OCI-LY1 (cell line): Measurements from ENCODE around the gene MAST4.

Source experiments
- H2AFZ ChIP-seq: fragments of 200-600 bp; sonication (generic), shearing (Covaris generic); 2 replicates; pipeline ENCODE4 v1.6.0; 2014; ENCODE audit warnings: antibody characterized with exemption, mild to moderate bottlenecking, low read length
- H3F3A ChIP-seq: fragments of 200-600 bp; sonication (generic), shearing (Covaris generic); 2 replicates; pipeline ENCODE4 v1.6.0; 2014; ENCODE audit warnings: mild to moderate bottlenecking, antibody characterized with exemption, low read length, moderate library complexity; ENCODE audit not compliant: insufficient read depth
- H3K27ac ChIP-seq: fragments of 200-600 bp; sonication (generic); 2 replicates; pipeline ENCODE4 v1.5.1; 2014; ENCODE audit warnings: low read length, mixed run types, mild to moderate bottlenecking, low read depth; ENCODE audit not compliant: poor library complexity, severe bottlenecking
- H3K27me3 ChIP-seq: fragments of 200-600 bp; sonication (generic); 2 replicates; pipeline ENCODE4 v1.6.0; 2014; ENCODE audit warnings: antibody characterized with exemption, mild to moderate bottlenecking, low read length, moderate library complexity; ENCODE audit not compliant: insufficient read depth
- H3K36me3 ChIP-seq: fragments of 200-600 bp; sonication (generic); 2 replicates; pipeline ENCODE4 v1.6.1; 2014; ENCODE audit warnings: mild to moderate bottlenecking, antibody characterized with exemption, low read length, moderate library complexity, mixed read lengths; ENCODE audit not compliant: insufficient read depth
- H3K4me1 ChIP-seq: fragments of 200-600 bp; sonication (generic); 2 replicates; pipeline ENCODE4 v1.5.1; 2014; ENCODE audit warnings: mild to moderate bottlenecking, low read length, moderate library complexity; ENCODE audit not compliant: insufficient read depth, severe bottlenecking
- H3K4me2 ChIP-seq: fragments of 200-600 bp; sonication (generic), shearing (Covaris generic); 2 replicates; pipeline ENCODE4 v1.6.1; 2014; ENCODE audit warnings: low read length
- H3K4me3 ChIP-seq: fragments of 200-600 bp; sonication (generic); 2 replicates; pipeline ENCODE4 v1.5.1; 2014; ENCODE audit warnings: low read length, low read depth, mild to moderate bottlenecking, mixed read lengths; ENCODE audit not compliant: poor library complexity, severe bottlenecking
- H3K79me2 ChIP-seq: fragments of 200-600 bp; shearing (Covaris generic); 2 replicates; pipeline ENCODE4 v1.6.1; 2016; ENCODE audit warnings: mixed run types, low read length, mixed read lengths; ENCODE audit not compliant: insufficient read depth
- H3K9ac ChIP-seq: fragments of 200-600 bp; sonication (generic), shearing (Covaris generic); 2 replicates; pipeline ENCODE4 v1.6.1; 2014; ENCODE audit warnings: mild to moderate bottlenecking, low read length, mixed read lengths
- H3K9me2 ChIP-seq: fragments of 200-600 bp; sonication (generic), shearing (Covaris generic); 2 replicates; pipeline ENCODE4 v1.6.1; 2014; ENCODE audit warnings: low read depth, mild to moderate bottlenecking, low read length, mixed read lengths
- H3K9me3 ChIP-seq: fragments of 200-600 bp; shearing (Covaris generic); 2 replicates; pipeline ENCODE4 v1.6.1; 2014; ENCODE audit warnings: low read length, mixed read lengths
- H4K20me1 ChIP-seq: fragments of 200-600 bp; sonication (generic), shearing (Covaris generic); 2 replicates; pipeline ENCODE4 v1.6.0; 2016; ENCODE audit warnings: mild to moderate bottlenecking, low read length; ENCODE audit not compliant: insufficient read depth
- EZH2 ChIP-seq: fragments of 200-600 bp; sonication (generic), shearing (Covaris generic); IDR thresholded peaks from 2 replicates; pipeline ENCODE4 v1.8.0; 2017; ENCODE audit warnings: borderline replicate concordance, mixed run types, mild to moderate bottlenecking, antibody characterized with exemption, low read length, moderate library complexity, mixed read lengths
- TF ChIP-seq, protein P1 (sequence below): fragments of 200-600 bp; sonication (generic), shearing (Covaris generic); IDR thresholded peaks from 2 replicates; pipeline ENCODE4 v1.5.1; 2017; ENCODE audit warnings: mild to moderate bottlenecking, antibody characterized with exemption, low read length, moderate library complexity, mixed read lengths

Gene MAST4

DNA sequence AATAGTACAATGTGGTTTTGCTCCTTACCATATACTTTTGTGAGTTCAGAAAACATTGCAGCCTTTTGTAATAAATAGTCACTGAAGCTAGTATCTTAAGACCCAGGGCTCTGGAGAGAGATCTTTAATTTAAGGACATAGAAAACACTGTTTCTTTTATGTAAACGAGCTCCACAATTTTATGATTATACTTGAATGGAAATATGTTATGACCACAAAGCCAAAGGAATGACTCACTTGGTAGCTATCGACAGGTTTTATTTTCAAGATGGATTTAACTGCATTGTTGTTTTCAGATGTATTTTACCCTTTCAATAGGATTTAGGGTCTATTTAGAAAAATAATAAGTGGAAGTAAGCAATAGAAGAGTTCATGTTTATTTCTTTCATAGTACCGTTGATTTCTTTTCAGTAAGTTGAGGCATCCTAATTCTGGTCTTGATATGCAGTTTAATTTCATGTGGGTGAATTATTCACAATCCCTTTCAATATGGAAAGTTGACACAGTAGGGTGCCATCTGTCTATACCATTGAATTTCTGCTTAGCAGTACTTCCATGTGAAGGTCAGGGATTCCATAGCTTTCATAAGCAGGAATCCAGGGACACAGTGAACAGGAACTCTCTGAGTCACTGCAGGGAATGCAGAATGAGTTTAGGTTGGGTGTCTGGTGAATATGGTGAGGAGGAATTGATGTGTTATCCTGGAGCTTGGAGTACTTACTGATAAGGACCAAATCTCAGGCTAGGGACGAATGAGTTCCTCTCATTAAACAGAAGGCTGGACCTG is 442.8 kb downstream of the MAST4 start:
- Histone ChIP-seq H3K9me2 (no peaks in the 10 kb centered on the region), H3K4me3 (no peak overlapping the region), H3F3A (no peaks in the 10 kb centered on the region), H3K9me3 (no peaks in the 10 kb centered on the region), H3K4me2 (no peak overlapping the region), H3K27me3 (no peaks in the 10 kb centered on the region), H3K4me1 (no peaks in the 10 kb centered on the region), H3K9ac (no peak overlapping the region), H3K27ac (no peak overlapping the region), H2AFZ (no peak overlapping the region), H3K36me3 (no peaks in the 10 kb centered on the region), H3K79me2 (no peaks in the 10 kb centered on the region), H4K20me1 (no peaks in the 10 kb centered on the region)
- TF ChIP-seq, protein P1, sequence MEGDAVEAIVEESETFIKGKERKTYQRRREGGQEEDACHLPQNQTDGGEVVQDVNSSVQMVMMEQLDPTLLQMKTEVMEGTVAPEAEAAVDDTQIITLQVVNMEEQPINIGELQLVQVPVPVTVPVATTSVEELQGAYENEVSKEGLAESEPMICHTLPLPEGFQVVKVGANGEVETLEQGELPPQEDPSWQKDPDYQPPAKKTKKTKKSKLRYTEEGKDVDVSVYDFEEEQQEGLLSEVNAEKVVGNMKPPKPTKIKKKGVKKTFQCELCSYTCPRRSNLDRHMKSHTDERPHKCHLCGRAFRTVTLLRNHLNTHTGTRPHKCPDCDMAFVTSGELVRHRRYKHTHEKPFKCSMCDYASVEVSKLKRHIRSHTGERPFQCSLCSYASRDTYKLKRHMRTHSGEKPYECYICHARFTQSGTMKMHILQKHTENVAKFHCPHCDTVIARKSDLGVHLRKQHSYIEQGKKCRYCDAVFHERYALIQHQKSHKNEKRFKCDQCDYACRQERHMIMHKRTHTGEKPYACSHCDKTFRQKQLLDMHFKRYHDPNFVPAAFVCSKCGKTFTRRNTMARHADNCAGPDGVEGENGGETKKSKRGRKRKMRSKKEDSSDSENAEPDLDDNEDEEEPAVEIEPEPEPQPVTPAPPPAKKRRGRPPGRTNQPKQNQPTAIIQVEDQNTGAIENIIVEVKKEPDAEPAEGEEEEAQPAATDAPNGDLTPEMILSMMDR, result no peak
- TF ChIP-seq EZH2, result no peak

GRCh38 chr5:67042176-67043003 is 446.2 kb downstream of the MAST4 start:
- no peak overlapping the region for H3K4me3 ChIP-seq
- no peak overlapping the region for H3K27ac ChIP-seq
- no peak overlapping the region for H3K4me2 ChIP-seq
- H3K36me3 ChIP-seq, result no peaks in the 10 kb centered on the region
- TF ChIP-seq, protein P1, result no peak
- TF ChIP-seq EZH2, result no peak
- H3K9me2 ChIP-seq, result no peaks in the 10 kb centered on the region
- no peak overlapping the region for H3K9ac ChIP-seq
- no peaks in the 10 kb centered on the region for H4K20me1 ChIP-seq
- H3K27me3 ChIP-seq, result no peaks in the 10 kb centered on the region
- H3F3A ChIP-seq, result no peaks in the 10 kb centered on the region
- H2AFZ ChIP-seq, result no peak overlapping the region
- no peaks in the 10 kb centered on the region for H3K79me2 ChIP-seq
- no peaks in the 10 kb centered on the region for H3K4me1 ChIP-seq
- no peaks in the 10 kb centered on the region for H3K9me3 ChIP-seq

- Histone ChIP-seq H3K79me2 (no peaks in the 10 kb centered on the region), H3K9ac (no peak overlapping the region), H3K4me1 (no peaks in the 10 kb centered on the region), H3K36me3 (no peaks in the 10 kb centered on the region), H3K4me2 (no peak overlapping the region), H3K9me3 (no peaks in the 10 kb centered on the region), H3K4me3 (no peak overlapping the region), H3K27ac (no peak overlapping the region), H3K9me2 (no peaks in the 10 kb centered on the region), H3K27me3 (no peaks in the 10 kb centered on the region), H2AFZ (no peak overlapping the region), H4K20me1 (no peaks in the 10 kb centered on the region), H3F3A (no peaks in the 10 kb centered on the region)
- TF ChIP-seq, protein P1, result no peak
- no peak for TF ChIP-seq EZH2
Measured at GRCh38 chr5:67043796-67044511, 447.8 kb downstream of the MAST4 start.
